NT2/D1 (cell line): ENCODE results near the gene PLPPR3.
"Not testable (repeated sequence)": the region's sequence is repeated elsewhere in the genome, so short reads cannot be mapped to it uniquely, and the experiment has no call there.

Experiments used
- DNase-seq: peaks from one replicate; pipeline ENCODE4 v3.0.0-alpha.2; 2011; ENCODE audit warnings: low read depth, low spot score
- H3K27me3 ChIP-seq: 2 replicates; pipeline ENCODE4 v1.6.0; 2011; ENCODE audit warnings: mild to moderate bottlenecking; ENCODE audit not compliant: insufficient read length, insufficient read depth
- H3K36me3 ChIP-seq: 2 replicates; pipeline ENCODE4 v1.6.1; 2011; ENCODE audit warnings: mild to moderate bottlenecking, low read length, mixed read lengths; ENCODE audit not compliant: insufficient read depth, insufficient read length
- H3K4me1 ChIP-seq: 2 replicates; pipeline ENCODE4 v1.5.1; 2011; ENCODE audit not compliant: insufficient read depth, insufficient read length
- H3K4me3 ChIP-seq: 2 replicates; pipeline ENCODE4 v1.5.1; 2011; ENCODE audit warnings: low read depth; ENCODE audit not compliant: insufficient read length
- H3K9ac ChIP-seq: 2 replicates; pipeline ENCODE4 v1.6.0; 2011; ENCODE audit warnings: low read depth; ENCODE audit not compliant: insufficient read length
- H3K9me3 ChIP-seq: 2 replicates; pipeline ENCODE4 v1.5.1; 2011; ENCODE audit warnings: mild to moderate bottlenecking, low read length; ENCODE audit not compliant: insufficient read depth
- SUZ12 ChIP-seq: IDR thresholded peaks from 2 replicates; pipeline ENCODE4 v1.6.1; 2011; ENCODE audit not compliant: insufficient read length, insufficient read depth; ENCODE audit errors: extremely low read depth
- YY1 ChIP-seq: IDR thresholded peaks from 2 replicates; pipeline ENCODE4 v1.6.1; 2011; ENCODE audit not compliant: insufficient read length, insufficient read depth
- ZNF274 ChIP-seq: IDR thresholded peaks from 2 replicates; pipeline ENCODE4 v1.6.1; 2011; ENCODE audit warnings: mild to moderate bottlenecking, low read depth, low read length

Gene PLPPR3

DNA sequence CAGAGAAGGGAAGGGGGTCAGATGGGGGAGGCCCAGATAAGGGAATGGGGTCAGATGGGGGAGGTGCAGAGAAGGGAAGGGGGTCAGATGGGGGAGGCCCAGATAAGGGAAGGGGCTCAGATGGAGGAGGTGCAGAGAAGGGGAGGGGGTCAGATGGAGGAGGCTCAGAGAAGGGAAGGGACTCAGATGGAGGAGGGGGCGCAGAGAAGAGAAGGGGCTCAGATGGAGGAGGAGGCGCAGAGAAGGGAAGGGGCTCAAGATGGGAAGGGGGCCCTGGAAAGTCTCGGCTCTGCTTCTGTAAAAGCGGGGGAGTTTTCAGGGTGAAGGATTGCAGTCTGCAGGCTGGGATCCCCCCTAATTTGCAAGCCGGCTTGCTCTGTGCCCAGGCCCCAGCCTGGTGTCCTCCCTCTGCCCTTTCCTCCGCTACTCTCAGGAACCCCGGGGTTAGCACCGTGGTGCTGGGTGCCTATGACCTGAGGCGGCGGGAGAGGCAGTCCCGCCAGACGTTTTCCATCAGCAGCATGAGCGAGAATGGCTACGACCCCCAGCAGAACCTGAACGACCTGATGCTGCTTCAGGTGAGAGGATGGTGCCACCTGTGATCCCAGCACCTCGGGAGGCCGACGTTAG, 7.5 kb upstream of the PLPPR3 start:
- no peaks in the 10 kb centered on the region for H3K36me3 ChIP-seq
- peaks cover 5% of the 10 kb centered on the region for H3K4me1 ChIP-seq
- no peak for DNase-seq
- H3K4me3 ChIP-seq = no peak overlapping the region
- no peak overlapping the region for H3K9ac ChIP-seq
- H3K27me3 ChIP-seq = no peaks in the 10 kb centered on the region
- TF ChIP-seq SUZ12 = no peak
- TF ChIP-seq ZNF274 = no peak
- no peak for TF ChIP-seq YY1
- H3K9me3 ChIP-seq = no peaks in the 10 kb centered on the region

- Histone ChIP-seq H3K9ac (no peak within 1 kb of the TSS), H3K27me3 (no peaks in the 10 kb centered on the region), H3K4me3 (no peak within 1 kb of the TSS), H3K4me1 (peaks cover 12% of the 10 kb centered on the region), H3K36me3 (no peaks in the 10 kb centered on the region), H3K9me3 (no peaks in the 10 kb centered on the region)
- DNase-seq = no peak
- TF ChIP-seq YY1 = no peak
- no peak for TF ChIP-seq ZNF274
- no peak for TF ChIP-seq SUZ12
Observed at GRCh38 chr19:827710-828321, 6.1 kb upstream of the PLPPR3 start, which contains the start of gene AZU1. TSS of gene AZU1 (plus strand) at chr19:827837. CDS start at chr19:827847, 10 bp downstream.

GRCh38 chr19:827314-827709, 5.6 kb upstream of the PLPPR3 start:
- peaks cover 12% of the 10 kb centered on the region for H3K4me1 ChIP-seq
- H3K36me3 ChIP-seq = no peaks in the 10 kb centered on the region
- H3K9me3 ChIP-seq = no peaks in the 10 kb centered on the region
- TF ChIP-seq SUZ12 = no peak
- TF ChIP-seq ZNF274 = no peak
- no peak for TF ChIP-seq YY1
- H3K27me3 ChIP-seq = no peaks in the 10 kb centered on the region
- no peak overlapping the region for H3K9ac ChIP-seq
- H3K4me3 ChIP-seq = no peak overlapping the region
- no peak for DNase-seq

GRCh38 chr19:825897-826644, 4.3 kb upstream of the PLPPR3 start:
- TF ChIP-seq ZNF274 = no peak
- no peak for TF ChIP-seq SUZ12
- TF ChIP-seq YY1 = no peak
- DNase-seq = no peak
- Histone ChIP-seq H3K9ac (no peak overlapping the region), H3K27me3 (no peaks in the 10 kb centered on the region), H3K4me1 (peaks cover 12% of the 10 kb centered on the region), H3K4me3 (no peak overlapping the region), H3K9me3 (no peaks in the 10 kb centered on the region), H3K36me3 (no peaks in the 10 kb centered on the region)

DNA sequence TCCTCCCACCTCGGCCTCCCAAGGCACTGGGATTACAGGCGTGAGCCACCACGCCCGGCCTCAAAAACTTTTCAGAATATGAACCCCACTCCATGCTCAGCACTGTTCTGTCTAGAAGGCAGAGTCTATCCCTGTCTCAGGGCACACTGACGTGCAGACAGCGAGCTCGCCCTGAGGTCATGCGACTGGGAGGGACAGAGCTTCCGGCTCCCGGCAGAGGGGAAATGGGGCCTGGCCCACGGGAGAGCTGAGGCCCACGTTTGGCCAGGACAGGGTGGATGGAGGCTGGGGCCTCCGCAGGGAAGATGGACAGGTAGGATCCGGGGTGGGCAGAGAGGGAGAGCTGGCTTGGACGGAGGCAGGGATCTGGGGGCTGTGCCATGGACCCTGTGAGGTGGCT, 3.1 kb upstream of the PLPPR3 start:
- peaks cover 12% of the 10 kb centered on the region for H3K4me1 ChIP-seq
- no peaks in the 10 kb centered on the region for H3K9me3 ChIP-seq
- no peaks in the 10 kb centered on the region for H3K36me3 ChIP-seq
- no peak for TF ChIP-seq YY1
- no peak for TF ChIP-seq ZNF274
- TF ChIP-seq SUZ12 = no peak
- H3K9ac ChIP-seq = no peak overlapping the region
- no peaks in the 10 kb centered on the region for H3K27me3 ChIP-seq
- H3K4me3 ChIP-seq = no peak overlapping the region
- no peak for DNase-seq

DNA sequence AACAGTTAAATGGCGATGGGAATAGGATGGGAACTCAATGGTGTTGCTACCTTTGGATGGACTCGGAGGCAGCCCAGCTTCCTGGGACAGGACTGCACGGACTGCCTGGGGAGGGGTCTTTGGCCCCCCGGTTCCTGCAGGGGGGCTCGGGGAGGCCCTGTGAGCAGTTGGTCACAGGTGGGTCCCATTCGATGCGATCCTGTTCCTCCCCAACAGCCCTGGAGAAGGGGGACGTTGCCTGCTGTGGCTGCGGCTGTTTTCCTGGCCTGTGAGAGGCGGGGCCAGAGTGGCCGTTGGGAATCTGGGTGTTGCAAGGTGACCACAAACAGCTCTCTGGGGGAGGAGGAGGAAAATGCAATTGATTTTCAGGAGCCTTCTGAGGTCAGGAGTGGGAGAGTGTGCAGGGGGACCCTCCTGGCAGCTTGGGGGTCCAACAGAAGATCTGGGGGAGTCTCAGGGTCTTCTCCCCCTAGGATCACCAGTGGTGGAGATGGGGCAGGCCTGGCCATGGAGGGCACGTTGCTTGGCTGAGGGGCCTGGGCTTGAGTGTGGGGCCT, 1.9 kb upstream of the PLPPR3 start:
- H3K9me3 ChIP-seq = no peaks in the 10 kb centered on the region
- DNase-seq = no peak

GRCh38 chr19:821231-821824, 427 bp downstream of the PLPPR3 start:
- TF ChIP-seq YY1 = no peak
- no peak for TF ChIP-seq ZNF274
- TF ChIP-seq SUZ12 = no peak
- no peak for DNase-seq
- Histone ChIP-seq H3K27me3 (no peaks in the 10 kb centered on the region), H3K4me3 (peak overlapping the region; percentile 48), H3K9ac (peak overlapping the region; percentile 66), H3K4me1 (peaks cover 10% of the 10 kb centered on the region), H3K9me3 (no peaks in the 10 kb centered on the region), H3K36me3 (peaks cover 11% of the 10 kb centered on the region)

More for the DNA sequence above, 1.9 kb upstream of the PLPPR3 start:
- H3K9ac ChIP-seq = peak overlapping the region; percentile 56
- TF ChIP-seq ZNF274 (no peak), SUZ12 (no peak), YY1 (no peak)
- H3K4me1 ChIP-seq = peaks cover 12% of the 10 kb centered on the region
- H3K4me3 ChIP-seq = no peak overlapping the region
- no peaks in the 10 kb centered on the region for H3K27me3 ChIP-seq
- no peaks in the 10 kb centered on the region for H3K36me3 ChIP-seq

DNA sequence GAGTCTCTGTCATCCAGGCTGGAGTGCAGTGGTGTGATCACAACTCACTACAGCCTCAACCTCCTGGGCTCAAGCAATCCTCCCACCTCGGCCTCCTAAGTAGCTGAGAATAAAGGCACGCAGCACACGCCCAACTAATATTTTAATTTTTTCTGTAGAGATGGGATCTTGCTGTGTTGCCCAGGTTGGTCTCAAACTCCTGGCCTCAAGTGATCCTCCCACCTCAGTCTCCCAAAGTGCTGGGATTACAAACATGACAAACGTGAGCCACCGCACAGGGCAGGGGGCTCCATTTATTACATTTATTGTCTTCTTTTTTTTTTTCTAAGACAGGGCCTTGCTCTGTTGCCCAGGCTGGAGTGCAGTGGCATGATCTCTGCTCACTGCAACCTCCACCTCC, 1.5 kb downstream of the PLPPR3 start:
- DNase-seq, H3K9me3 ChIP-seq, H3K4me3 ChIP-seq, H3K27me3 ChIP-seq, H3K9ac ChIP-seq, H3K4me1 ChIP-seq: not testable (repeated sequence)
- peaks cover 19% of the 10 kb centered on the region for H3K36me3 ChIP-seq
